Spleen (tissue), 7 donors: ENCODE results near the gene KHDRBS1.

ENCODE experiments used
- POLR2AphosphoS5 ChIP-seq, 3 donors: sonication (generic); formaldehyde crosslinking; IDR thresholded peaks; one replicate each; pipeline ENCODE4 v1.5.1; 2017; ENCODE audit warnings: antibody characterized with exemption in 3 of 3
- TF ChIP-seq, protein P1 (sequence below), 11 experiments: fragments of 200-600 bp in 7 of 11; fragments of 450-650 bp in 4 of 11; sonication (generic) in 4 of 11; IDR thresholded peaks in 8 of 11; conservative IDR thresholded peaks in 3 of 11; 1 replicate in 7 of 11; 2 replicates in 4 of 11; pipeline versions ENCODE4 v1.4.0 to v1.8.0; 2016 to 2021; ENCODE audit warnings: antibody characterized with exemption in 11 of 11, inconsistent platforms in 4 of 11, mild to moderate bottlenecking in 1 of 11
- donor health status: DM: no; HTN: no; CAD: no; lungs with moderate emphysema.
- donor health status: DM: no; HTN: no; CAD: no.
- donor health status: DM: no; HTN: no; CAD: no.

- TF ChIP-seq, protein P1, sequence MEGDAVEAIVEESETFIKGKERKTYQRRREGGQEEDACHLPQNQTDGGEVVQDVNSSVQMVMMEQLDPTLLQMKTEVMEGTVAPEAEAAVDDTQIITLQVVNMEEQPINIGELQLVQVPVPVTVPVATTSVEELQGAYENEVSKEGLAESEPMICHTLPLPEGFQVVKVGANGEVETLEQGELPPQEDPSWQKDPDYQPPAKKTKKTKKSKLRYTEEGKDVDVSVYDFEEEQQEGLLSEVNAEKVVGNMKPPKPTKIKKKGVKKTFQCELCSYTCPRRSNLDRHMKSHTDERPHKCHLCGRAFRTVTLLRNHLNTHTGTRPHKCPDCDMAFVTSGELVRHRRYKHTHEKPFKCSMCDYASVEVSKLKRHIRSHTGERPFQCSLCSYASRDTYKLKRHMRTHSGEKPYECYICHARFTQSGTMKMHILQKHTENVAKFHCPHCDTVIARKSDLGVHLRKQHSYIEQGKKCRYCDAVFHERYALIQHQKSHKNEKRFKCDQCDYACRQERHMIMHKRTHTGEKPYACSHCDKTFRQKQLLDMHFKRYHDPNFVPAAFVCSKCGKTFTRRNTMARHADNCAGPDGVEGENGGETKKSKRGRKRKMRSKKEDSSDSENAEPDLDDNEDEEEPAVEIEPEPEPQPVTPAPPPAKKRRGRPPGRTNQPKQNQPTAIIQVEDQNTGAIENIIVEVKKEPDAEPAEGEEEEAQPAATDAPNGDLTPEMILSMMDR (IDR thresholded peaks at IDR 0.05 in 8 of 11, conservative IDR thresholded peaks at IDR 0.05 in 3 of 11), result no peak
- TF ChIP-seq POLR2AphosphoS5 (IDR thresholded peaks at IDR 0.05), result no peak
These were observed 30.6 kb downstream of the KHDRBS1 start for GRCh38 chr1:32044234-32044633.
